ENCODE data around the gene OR5B3.

The OR5B3 gene

GRCh38 chr11:58395581-58395980 is 11.1 kb downstream of the OR5B3 start:
- no peaks in the 10 kb centered on the region; the same call in 1 of the 2 replicates for H3K36me3 ChIP-seq
- H3K4me1 ChIP-seq, result no peaks in the 10 kb centered on the region
- no peak overlapping the region for H3K9ac ChIP-seq
- no peaks in the 10 kb centered on the region for H3K27me3 ChIP-seq
- no peak overlapping the region for H3K4me2 ChIP-seq
- H3K27ac ChIP-seq, result no peak overlapping the region
- H3K9me3 ChIP-seq, result peaks cover 21% of the 10 kb centered on the region
- no peak for TF ChIP-seq Cebpa-rat (IDR thresholded peaks at IDR 0.05)
- no peak overlapping the region for H3K4me3 ChIP-seq
- no peaks in the 10 kb centered on the region for H4K20me1 ChIP-seq

DNA sequence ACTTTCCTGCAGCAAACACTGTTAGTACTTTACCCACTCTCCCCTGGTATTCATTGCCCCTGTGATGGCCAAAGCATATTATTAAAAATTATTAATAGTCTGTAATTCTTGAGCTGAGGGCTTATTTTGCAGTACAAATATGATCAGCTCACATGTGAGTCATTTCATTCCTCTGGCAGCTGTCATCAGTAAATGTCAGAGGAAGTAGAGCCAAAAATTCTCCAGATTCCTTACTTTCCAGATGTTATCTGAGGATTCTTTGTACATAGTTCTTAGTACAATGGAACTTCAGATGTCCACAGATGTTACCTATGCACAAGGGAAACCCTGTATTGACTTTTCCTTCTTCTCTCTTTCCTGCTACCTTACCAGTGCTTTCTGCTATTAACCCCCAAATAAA is 12.5 kb downstream of the OR5B3 start:
- Histone ChIP-seq H3K9ac (no peak overlapping the region), H3K4me2 (no peak overlapping the region), H3K36me3 (no peaks in the 10 kb centered on the region; the same call in 1 of the 2 replicates), H3K27me3 (no peaks in the 10 kb centered on the region), H3K4me3 (no peak overlapping the region), H3K4me1 (no peaks in the 10 kb centered on the region), H3K27ac (no peak overlapping the region), H4K20me1 (no peaks in the 10 kb centered on the region), H3K9me3 (peaks cover 21% of the 10 kb centered on the region)
- TF ChIP-seq Cebpa-rat (IDR thresholded peaks at IDR 0.05), result no peak

DNA sequence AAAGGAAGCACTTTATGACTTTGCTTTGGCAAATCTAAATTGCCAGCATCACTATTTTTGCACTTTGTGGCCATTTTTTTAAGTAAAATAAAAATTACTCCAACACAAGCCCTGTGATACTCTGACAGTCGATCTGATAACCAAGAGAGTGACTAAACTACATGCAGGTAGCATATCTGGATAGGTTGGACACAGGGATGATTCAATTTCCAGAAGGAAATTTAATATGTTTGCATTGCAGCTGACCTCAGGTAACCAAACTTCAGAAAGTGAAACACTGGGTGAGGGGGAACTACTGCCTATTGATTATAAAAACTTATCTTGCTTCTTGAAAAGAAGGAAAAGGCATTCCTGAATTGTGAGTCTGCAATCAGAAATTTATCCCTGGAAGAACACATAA is 13.9 kb downstream of the OR5B3 start:
- no peaks in the 10 kb centered on the region for H3K27me3 ChIP-seq
- no peaks in the 10 kb centered on the region; the same call in 1 of the 2 replicates for H3K36me3 ChIP-seq
- H3K9me3 ChIP-seq, result peaks cover 21% of the 10 kb centered on the region
- H3K4me1 ChIP-seq, result no peaks in the 10 kb centered on the region
- no peak overlapping the region for H3K9ac ChIP-seq
- H4K20me1 ChIP-seq, result no peaks in the 10 kb centered on the region
- H3K27ac ChIP-seq, result no peak overlapping the region
- TF ChIP-seq Cebpa-rat (IDR thresholded peaks at IDR 0.05), result no peak
- H3K4me2 ChIP-seq, result no peak overlapping the region
- H3K4me3 ChIP-seq, result no peak overlapping the region

DNA sequence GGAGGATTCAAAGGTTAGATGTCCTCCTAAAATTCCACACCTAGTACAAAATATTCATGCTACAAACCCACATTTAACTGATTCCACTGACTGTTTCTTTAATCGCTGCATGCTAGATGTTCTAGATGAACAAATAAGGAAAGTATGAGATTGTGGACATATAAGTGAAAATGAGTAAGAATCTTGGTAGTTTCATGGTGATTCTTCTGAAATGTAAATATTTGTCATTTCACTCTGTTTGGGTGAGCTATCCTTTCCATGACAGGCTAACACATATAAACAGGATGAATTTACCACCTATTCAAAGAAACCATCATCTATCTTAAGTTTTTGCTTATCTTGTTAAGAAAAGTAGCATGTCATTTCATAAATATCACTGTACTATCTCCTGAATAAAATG is 14.8 kb downstream of the OR5B3 start:
- no peaks in the 10 kb centered on the region for H4K20me1 ChIP-seq
- no peaks in the 10 kb centered on the region for H3K27me3 ChIP-seq
- TF ChIP-seq Cebpa-rat (IDR thresholded peaks at IDR 0.05), result no peak
- peaks cover 21% of the 10 kb centered on the region for H3K9me3 ChIP-seq
- no peak overlapping the region for H3K4me3 ChIP-seq
- no peaks in the 10 kb centered on the region; the same call in 1 of the 2 replicates for H3K36me3 ChIP-seq
- H3K4me1 ChIP-seq, result no peaks in the 10 kb centered on the region
- no peak overlapping the region for H3K4me2 ChIP-seq
- H3K27ac ChIP-seq, result no peak overlapping the region
- no peak overlapping the region for H3K9ac ChIP-seq

DNA sequence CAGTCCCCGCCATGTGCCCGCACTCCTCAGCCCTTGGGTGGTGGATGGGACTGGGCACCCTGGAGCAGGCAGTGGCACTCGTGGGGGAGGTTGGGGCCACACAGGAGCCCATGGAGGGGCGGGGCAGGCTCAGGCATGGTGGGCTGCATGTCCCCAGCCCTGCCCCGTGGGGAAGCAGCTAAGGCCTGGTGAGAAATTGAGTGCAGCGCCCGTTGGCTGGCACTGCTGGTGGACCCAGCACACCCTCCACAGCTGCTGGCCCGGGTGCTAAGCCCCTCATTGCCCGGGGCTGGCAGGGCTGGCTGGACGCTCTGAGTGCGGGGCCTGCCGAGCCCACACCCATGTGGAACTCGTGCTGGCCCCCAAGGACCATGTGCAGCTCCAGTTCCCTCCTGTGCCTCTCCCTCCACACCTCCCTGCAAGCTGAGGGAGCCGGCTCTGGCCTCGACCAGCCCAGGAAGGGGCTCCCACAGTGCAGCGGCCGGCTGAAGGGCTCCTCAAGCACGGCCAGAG is 16.1 kb downstream of the OR5B3 start:
- Histone ChIP-seq H3K27me3 (no peaks in the 10 kb centered on the region), H4K20me1 (no peaks in the 10 kb centered on the region), H3K4me3 (no peak overlapping the region), H3K4me2 (no peak overlapping the region), H3K36me3 (no peaks in the 10 kb centered on the region; the same call in 1 of the 2 replicates), H3K9me3 (peaks cover 16% of the 10 kb centered on the region), H3K27ac (no peak overlapping the region), H3K4me1 (no peaks in the 10 kb centered on the region), H3K9ac (no peak overlapping the region)
- TF ChIP-seq Cebpa-rat (IDR thresholded peaks at IDR 0.05), result no peak

GRCh38 chr11:58358969-58359368 is 47.7 kb downstream of the OR5B3 start, which contains the start of gene OR5B17:
Gene OR5B17, minus strand, starts transcription at chr11:58359069. Its CDS starts 0 bp downstream, at chr11:58359069.
- H3K9me3 ChIP-seq, result no peaks in the 10 kb centered on the region
- H4K20me1 ChIP-seq, result no peaks in the 10 kb centered on the region
- H3K36me3 ChIP-seq, result no peaks in the 10 kb centered on the region
- no peaks in the 10 kb centered on the region for H3K27me3 ChIP-seq
- H3K9ac ChIP-seq, result no peak within 1 kb of the TSS
- H3K4me2 ChIP-seq, result no peak within 1 kb of the TSS
- no peak within 1 kb of the TSS for H3K4me3 ChIP-seq
- no peaks in the 10 kb centered on the region for H3K4me1 ChIP-seq
- TF ChIP-seq Cebpa-rat (IDR thresholded peaks at IDR 0.05), result no peak
- H3K27ac ChIP-seq, result no peak within 1 kb of the TSS

GRCh38 chr11:58354727-58355126 is 51.9 kb downstream of the OR5B3 start:
- no peak for TF ChIP-seq Cebpa-rat (IDR thresholded peaks at IDR 0.05)
- no peak overlapping the region for H3K4me3 ChIP-seq
- H3K27ac ChIP-seq, result no peak overlapping the region
- no peaks in the 10 kb centered on the region for H3K4me1 ChIP-seq
- no peaks in the 10 kb centered on the region for H4K20me1 ChIP-seq
- no peak overlapping the region for H3K9ac ChIP-seq
- no peak overlapping the region for H3K4me2 ChIP-seq
- no peaks in the 10 kb centered on the region for H3K36me3 ChIP-seq
- no peaks in the 10 kb centered on the region for H3K27me3 ChIP-seq
- no peaks in the 10 kb centered on the region for H3K9me3 ChIP-seq
